Activated CD4-positive, alpha-beta T cell treated with anti-CD3 and anti-CD28 coated beads, Interleukin-10, Interleukin-2, amounts not matched to agents 100 ng/mL and 50 ng/mL, durations not matched to agents 16 hours and 8 hours (primary cell): ENCODE data around the gene ATG14.
A peak's percentile ranks its signal among the peaks of the same experiment; 100 is the strongest.
"Not testable (repeated sequence)": the region's sequence is repeated elsewhere in the genome, so short reads cannot be mapped to it uniquely, and the experiment has no call there.

ENCODE experiments used
- DNase-seq: peaks from one replicate; pipeline ENCODE4 v3.0.0-alpha.2; 2020

ATG14 gene

DNA sequence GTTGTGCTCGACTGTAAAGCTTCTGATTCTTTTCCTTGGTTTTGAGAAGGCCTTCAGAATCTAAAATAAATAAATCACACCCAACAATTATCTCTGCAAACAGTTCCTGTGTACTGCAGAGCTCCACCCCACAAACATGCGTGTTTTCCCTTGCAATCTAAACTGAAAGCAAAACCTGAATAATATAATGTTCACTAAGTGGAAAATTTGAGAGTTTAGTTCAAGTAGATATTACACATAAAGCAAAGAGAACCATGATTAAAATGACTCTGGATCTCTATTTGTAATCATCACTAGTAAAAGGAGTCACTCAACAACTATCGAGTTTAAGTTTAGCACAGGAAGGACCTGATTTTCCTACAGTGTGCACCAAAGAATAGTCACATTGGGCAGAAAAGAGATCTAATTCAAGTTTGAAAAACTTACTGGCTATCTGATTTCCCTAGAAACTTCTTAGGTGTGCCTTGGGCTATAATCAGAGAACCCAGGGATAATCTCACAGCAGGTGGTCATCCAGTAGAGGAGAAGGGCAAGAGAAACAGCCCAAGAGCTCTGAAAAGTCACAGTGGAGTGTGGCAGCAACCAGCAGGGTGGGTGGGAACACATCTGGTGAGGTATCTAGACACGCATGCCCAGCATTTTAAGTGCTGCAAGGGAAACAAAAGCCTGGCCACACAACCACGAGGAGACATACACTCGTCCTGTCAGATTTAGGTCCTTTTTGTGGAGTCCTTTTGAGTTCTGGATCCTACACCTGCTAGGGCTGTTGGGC, 25.4 kb downstream of the ATG14 start:
- peak; percentile 9 for DNase-seq

DNA sequence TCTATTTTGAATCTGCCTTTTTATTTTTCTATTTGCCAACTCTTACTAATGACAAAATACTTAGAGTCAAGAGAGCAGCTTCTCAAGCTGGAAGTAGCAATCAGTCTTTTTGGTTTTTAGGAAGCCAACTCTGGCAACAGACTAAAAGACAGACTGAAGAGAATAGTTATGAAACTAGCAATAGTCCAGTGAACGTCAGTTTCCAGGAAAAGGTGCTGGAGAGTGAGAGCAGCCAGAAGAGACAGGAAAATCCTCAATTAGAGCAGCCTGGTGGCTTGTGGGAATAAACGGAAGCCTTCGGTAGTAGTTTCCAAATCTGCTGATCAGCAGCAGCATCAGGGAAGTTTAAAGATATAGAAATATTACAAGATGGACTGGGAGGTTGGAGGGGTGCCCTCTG, 27.1 kb downstream of the ATG14 start:
- DNase-seq = no peak

- DNase-seq = no peak
These were observed 28.0 kb downstream of the ATG14 start for GRCh38 chr14:55383541-55384140.

DNA sequence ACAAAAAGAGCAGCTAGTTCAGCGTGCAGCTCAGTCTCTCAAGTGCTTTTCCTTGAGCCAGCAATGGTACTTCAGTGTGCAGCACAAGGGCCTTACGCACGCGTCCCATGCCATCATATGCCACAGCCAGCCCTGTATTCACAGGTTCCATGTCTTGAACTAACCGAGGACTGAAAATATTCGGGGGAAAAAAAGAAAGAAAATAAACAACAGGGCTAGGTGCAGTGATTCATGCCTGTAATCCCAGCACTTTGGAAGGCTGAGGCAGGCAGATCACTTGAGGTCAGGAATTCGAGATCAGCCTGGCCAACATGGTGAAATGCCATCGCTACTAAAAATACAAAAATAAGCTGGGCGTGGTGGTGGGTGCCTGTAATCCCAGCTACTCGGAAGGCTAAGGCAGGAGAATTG, 28.6 kb downstream of the ATG14 start:
- DNase-seq = not testable (repeated sequence)

DNA sequence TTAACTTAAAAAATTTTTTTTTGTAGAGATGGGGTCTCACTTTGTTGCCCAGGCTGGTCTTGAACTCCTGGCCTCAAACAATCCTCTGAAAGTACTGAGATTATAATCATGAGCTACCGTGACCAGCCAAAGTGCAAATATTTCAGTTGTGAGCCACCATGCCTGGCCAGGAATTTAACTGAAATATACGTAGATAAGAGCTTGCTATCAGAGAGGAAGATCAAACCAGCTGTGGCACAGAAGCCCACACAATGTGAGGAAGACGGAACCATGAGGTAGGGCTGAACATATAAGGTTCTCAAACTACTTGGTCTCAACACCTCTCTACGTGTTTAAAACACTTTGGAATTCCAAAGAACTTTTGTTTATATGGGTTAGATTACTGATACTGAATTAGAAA, 29.1 kb downstream of the ATG14 start:
- no peak for DNase-seq

DNA sequence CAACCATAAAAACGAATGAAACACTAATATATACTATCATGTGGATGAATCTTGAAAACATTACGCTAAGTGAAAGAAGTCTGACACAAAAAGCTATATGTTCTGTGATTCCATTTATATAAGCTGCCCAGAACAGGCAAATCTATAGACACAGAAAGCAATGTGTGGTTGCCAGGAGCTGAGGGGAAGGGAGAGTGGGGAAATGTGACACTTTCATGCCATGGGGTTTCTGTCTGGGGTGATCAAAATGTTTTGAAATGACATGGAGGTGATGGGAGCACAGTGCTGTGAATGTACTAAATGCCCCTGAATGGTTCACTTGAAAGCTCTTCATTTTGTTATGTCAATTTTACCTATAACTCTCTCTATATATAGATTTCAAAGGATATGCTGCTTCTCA, 30.1 kb downstream of the ATG14 start:
- DNase-seq = peak; percentile 28

- DNase-seq = no peak
These were observed 30.6 kb downstream of the ATG14 start for GRCh38 chr14:55381040-55381439.

DNA sequence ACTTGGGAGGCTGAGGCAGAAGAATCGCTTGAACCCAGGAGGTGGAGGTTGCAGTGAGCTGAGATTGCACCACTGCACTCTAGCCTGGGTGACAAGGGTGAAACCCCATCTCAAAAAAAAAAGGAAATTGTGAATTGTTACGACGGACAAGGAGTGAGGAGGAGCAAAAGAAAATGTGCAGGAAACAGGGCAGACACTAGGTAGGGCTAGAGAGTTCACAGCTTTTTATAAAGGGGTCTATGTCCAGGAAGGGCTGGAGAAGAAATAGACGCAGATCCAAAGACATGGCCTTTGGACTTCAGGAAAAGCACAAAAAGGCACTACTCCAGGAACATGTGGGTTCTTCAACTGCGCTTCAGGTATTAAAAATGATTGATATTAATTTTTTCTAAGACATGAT, 34.4 kb downstream of the ATG14 start:
- DNase-seq = no peak

GRCh38 chr14:55374771-55375170, 36.9 kb downstream of the ATG14 start:
- DNase-seq = no peak

DNA sequence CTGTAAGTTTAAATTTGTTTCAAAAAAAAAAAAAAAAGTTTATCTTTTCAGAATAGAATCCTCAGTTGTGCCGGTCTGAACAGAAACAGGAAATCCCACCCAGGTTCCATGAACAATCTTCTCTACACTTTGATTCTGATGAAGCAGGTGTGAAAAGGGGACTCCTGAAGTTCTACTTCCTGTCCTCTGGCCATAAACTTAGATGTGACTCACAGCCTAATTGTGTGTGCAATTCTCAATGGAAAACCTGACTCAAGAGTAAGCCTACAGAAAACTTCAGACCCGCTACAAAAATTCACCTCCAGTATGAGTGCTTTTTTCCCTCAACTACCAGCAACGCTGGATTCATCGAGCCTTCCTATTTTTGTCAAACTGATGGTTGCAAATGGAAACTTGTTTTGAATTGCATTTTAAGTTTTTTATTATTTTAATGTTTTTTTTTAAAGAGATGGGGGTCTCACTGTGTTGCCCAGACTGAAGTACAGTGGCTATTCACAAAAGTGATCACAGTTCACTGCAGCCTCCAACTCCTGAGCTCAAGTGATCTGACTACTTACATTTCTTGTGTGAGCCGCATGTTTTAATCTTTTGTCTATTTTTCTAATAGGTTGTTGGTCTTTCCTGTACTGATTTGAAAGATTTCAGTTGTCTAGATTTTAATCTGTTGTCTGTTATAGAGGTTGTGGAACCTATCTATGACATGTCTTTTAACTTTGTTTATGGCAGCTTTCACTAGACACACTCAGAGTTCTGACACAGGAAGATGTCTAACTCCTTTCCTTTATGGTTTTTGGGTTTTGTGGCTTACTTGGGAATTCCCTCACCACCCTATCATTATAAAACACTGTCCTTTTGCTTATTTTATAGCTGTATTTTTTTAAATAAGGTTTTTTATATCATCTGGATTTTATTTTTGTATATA, 37.6 kb downstream of the ATG14 start:
- DNase-seq = peak; percentile 82

DNA sequence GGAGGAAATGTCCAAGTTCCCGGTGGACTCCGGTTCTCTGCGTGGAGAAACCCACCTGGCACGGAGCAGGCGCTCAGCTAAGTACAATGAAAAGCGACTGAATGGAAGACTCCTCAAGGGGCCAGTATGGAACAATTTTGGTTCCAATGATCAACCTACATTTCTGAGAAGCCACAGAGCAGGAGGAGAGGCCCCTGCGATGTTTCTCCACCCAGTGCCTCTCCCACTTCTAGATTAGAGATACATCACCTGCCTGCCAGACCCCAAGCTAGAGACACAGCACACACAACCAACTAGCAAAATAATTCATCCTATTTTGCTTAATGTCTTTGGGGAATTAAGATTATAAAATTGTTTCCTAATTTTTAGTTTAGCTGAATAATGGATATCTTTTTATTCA, 38.8 kb downstream of the ATG14 start:
- DNase-seq = no peak

DNA sequence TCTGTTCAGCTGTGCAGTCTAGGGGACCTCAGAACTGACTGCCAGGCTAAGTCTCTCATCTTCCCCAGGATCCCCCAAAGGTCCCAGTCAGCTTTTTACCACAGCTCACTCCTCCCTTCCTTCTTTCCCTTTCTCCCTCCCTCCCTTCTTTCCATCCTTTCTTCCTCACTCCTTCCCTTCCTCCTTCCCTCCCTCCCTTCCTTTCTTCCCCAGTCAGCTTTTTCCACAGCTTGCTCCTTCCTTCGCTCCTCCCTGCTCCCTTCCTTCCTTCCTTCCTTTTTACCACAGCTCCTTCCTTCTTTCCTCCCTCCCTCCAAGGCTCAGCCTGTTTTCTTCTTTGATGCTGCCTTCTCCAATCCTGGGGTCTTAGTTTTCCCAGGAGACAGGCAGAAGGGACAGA, 39.2 kb downstream of the ATG14 start:
- DNase-seq = no peak

DNA sequence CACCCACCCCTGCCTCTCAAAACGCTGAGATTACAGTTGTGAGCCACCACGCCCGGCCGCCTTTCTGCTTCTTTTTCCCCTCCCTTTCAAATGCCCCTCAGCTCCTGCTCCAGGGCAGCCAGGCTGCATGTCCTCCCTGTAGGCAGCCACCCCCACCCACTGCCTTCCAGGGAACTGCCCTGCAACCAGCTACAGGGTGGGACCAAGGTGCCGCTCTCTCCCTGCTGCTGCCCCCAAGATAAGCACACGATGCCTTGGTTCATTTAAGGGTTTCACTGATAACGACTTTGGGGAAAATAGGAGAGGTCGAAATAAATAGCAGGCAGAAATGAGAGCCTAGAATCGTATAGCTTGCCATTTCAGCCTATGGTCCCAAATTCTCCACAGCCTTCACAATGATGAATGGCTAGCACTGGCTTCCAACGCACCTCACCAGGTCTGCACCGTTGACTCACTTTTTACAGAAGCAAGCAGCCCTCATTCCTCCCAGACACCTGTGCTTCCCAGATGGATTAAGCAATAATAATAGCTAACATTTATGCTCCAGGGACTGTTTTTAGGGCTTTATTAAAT, 40.7 kb downstream of the ATG14 start:
- no peak for DNase-seq

DNA sequence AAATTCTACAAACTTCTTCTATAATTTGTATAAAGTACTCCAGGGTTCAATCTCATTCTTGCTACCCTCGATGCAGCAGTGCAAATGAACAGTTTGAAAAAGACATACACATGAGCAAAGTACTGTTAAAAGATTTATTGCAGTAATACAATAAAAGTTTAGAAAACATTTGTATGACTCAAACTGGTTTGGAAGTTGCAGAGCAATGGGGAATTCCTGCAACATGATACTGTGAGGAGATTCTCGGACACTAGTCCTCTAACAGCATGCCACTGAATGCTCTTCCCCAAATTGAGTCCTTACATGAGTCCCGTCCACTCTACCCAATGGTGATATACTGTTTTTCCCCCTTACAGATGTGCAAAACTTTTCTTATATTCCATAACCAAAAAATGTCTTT, 45.4 kb downstream of the ATG14 start:
- DNase-seq = no peak

DNA sequence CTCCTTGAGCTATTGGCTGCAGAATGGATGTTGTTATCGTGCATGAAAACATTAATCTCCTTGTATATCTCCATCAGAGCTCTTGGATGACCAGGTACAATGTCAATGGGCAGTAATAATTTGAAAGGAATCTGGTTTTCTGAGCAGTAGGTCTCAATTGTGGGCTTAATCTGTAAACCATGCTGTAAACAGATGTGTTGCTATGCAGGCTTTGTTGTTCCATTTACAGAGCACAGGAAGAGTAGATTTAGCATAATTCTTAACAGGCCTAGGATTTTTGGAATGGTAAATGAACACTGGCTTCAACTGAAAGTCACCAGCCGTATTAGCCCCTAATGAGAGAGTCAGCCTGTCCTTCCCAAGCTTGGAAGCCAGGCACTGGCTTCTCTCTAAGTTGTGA, 50.4 kb downstream of the ATG14 start:
- no peak for DNase-seq

DNA sequence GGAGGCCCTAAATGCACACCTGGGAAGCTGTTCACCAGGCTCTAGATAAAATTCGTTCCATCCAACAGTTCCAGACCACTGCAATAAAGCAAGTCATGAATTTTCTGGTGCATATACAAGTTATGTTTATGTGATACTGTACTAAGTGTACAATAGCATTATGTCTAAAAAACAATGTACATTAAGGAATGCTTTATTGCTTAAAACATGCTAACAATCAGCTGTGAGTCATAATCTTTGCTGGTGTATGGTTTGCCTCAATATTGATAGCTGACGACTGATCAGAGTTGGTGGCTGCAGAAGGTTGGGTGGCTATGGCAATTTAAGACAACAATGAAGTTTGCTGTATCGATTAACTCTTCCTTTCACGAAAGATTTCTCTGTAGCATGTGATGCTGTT, 52.3 kb downstream of the ATG14 start:
- no peak for DNase-seq

- DNase-seq = no peak
These were observed 54.7 kb downstream of the ATG14 start for GRCh38 chr14:55356913-55357312.

DNA sequence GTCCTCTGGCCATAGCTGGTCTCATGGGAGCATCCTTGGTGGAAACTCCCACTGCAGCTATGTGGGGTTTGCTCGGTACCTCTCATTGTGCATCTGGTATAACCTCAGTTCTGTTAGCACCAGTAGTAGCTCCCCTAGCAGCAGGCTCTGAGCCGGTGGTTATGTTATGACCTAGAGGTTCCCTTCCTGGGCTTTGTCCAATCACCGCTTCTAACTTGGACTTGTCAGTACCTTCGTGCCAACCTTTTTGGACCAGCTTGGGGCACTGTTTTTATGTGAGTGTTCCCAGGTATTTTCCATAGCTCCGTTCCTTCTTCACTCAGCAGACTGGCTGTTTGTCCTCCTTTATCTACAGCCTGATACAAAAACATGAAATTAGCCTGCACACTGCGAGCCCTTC, 55.7 kb downstream of the ATG14 start:
- no peak for DNase-seq

DNA sequence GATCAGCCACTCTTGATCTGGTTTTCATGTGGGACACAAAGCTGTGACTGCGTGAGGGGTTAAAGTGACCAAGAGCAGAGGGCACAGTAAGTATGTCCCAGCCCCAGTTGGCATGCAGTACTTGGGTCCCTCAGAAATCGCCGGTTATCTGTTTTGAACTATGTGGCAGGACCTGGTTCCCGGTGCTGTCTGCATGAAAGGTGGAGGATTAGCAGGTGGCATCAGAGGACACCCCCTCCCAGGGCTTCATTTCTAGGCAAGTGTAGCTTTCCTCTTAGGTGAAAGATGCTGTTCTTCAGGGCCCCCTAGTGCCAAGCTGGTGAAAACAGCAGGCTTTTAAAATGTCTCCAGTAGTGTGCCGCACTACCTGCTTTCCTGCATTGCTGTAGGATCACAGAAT, 57.1 kb downstream of the ATG14 start:
- DNase-seq = peak; percentile 71

- DNase-seq = peak; percentile 22
These were observed 57.8 kb downstream of the ATG14 start for GRCh38 chr14:55353686-55354467.

GRCh38 chr14:55352201-55352600, 59.4 kb downstream of the ATG14 start:
- DNase-seq = no peak

DNA sequence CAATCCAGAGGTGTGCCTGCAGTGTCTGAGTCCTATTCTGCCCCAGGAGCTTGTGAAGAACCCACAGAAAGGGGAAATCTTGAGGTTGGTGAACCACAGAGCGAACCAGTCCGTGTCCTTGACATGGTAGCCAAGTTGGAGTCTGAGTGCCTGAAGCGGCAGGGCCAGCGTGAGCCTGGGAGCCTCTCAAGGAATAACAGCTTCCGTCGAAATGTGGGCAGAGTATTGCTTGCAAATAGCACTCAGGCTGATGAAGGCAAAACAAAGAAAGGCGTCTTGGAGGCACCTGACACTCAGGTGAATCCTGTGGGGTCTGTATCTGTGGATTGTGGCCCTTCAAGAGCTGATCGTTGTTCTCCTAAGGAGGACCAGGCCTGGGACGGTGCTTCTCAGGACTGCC, 60.5 kb downstream of the ATG14 start:
- DNase-seq = no peak

DNA sequence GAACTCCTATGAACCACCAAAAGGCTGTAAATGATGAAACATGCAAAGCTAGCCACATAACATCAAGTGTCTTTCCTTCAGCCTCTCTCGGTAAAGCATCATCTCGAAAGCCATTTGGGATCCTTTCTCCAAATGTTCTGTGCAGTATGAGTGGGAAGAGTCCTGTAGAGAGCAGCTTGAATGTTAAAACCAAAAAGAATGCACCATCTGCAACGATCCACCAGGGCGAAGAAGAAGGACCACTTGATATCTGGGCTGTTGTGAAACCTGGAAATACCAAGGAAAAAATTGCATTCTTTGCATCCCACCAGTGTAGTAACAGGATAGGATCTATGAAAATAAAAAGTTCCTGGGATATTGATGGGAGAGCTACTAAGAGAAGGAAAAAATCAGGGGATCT, 61.2 kb downstream of the ATG14 start:
- no peak for DNase-seq
